ENCODE results near the gene KDM4B.

DNA sequence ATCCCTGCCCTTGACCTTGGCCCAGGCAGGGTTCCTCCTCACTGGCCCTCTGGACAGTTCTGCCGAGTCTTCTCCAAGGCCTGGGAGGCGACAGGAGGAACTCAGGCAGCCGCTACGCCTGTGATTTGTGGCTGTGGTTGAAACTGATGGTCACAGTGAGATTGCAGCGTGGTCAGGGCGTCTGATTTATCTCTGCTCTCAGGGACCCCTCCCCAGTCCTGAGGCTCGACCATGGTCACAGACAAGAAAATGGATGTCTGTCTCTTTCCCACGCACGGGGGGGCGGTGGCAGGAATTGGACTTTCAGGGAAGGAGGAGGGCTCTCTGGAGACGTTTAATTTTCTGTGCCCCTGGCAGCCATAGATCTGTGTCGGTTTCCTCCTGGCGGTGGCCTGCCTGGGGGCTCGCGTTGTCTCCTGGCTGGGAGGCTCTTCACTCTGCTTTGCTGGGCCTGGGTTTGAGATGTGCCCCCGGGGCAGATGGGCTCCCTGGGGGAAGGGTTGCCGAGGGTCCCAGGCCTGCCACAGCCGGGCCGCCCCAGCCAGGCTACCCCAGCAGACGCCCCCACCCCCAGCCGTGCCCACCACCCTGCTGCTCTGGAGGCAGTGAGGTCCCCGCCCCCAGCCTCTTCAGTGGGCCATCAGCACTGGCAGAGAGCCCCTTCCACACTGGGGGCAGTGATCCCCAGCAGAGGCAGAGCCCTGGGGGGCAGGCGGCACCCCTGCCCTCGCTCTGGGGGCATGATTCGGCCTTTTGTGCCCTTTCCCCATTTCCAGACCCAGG is 167.4 kb downstream of the KDM4B start:
- TF ChIP-seq, protein P1, sequence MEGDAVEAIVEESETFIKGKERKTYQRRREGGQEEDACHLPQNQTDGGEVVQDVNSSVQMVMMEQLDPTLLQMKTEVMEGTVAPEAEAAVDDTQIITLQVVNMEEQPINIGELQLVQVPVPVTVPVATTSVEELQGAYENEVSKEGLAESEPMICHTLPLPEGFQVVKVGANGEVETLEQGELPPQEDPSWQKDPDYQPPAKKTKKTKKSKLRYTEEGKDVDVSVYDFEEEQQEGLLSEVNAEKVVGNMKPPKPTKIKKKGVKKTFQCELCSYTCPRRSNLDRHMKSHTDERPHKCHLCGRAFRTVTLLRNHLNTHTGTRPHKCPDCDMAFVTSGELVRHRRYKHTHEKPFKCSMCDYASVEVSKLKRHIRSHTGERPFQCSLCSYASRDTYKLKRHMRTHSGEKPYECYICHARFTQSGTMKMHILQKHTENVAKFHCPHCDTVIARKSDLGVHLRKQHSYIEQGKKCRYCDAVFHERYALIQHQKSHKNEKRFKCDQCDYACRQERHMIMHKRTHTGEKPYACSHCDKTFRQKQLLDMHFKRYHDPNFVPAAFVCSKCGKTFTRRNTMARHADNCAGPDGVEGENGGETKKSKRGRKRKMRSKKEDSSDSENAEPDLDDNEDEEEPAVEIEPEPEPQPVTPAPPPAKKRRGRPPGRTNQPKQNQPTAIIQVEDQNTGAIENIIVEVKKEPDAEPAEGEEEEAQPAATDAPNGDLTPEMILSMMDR (IDR thresholded peaks at IDR 0.05; ENCODE audit: low read depth, low read length, missing input control) = no peak
- TF ChIP-seq TAF1 (conservative IDR thresholded peaks at IDR 0.05) = no peak
- TF ChIP-seq, protein P2, sequence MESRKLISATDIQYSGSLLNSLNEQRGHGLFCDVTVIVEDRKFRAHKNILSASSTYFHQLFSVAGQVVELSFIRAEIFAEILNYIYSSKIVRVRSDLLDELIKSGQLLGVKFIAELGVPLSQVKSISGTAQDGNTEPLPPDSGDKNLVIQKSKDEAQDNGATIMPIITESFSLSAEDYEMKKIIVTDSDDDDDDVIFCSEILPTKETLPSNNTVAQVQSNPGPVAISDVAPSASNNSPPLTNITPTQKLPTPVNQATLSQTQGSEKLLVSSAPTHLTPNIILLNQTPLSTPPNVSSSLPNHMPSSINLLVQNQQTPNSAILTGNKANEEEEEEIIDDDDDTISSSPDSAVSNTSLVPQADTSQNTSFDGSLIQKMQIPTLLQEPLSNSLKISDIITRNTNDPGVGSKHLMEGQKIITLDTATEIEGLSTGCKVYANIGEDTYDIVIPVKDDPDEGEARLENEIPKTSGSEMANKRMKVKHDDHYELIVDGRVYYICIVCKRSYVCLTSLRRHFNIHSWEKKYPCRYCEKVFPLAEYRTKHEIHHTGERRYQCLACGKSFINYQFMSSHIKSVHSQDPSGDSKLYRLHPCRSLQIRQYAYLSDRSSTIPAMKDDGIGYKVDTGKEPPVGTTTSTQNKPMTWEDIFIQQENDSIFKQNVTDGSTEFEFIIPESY (IDR thresholded peaks at IDR 0.05) = no peak
- TF ChIP-seq, protein P3, sequence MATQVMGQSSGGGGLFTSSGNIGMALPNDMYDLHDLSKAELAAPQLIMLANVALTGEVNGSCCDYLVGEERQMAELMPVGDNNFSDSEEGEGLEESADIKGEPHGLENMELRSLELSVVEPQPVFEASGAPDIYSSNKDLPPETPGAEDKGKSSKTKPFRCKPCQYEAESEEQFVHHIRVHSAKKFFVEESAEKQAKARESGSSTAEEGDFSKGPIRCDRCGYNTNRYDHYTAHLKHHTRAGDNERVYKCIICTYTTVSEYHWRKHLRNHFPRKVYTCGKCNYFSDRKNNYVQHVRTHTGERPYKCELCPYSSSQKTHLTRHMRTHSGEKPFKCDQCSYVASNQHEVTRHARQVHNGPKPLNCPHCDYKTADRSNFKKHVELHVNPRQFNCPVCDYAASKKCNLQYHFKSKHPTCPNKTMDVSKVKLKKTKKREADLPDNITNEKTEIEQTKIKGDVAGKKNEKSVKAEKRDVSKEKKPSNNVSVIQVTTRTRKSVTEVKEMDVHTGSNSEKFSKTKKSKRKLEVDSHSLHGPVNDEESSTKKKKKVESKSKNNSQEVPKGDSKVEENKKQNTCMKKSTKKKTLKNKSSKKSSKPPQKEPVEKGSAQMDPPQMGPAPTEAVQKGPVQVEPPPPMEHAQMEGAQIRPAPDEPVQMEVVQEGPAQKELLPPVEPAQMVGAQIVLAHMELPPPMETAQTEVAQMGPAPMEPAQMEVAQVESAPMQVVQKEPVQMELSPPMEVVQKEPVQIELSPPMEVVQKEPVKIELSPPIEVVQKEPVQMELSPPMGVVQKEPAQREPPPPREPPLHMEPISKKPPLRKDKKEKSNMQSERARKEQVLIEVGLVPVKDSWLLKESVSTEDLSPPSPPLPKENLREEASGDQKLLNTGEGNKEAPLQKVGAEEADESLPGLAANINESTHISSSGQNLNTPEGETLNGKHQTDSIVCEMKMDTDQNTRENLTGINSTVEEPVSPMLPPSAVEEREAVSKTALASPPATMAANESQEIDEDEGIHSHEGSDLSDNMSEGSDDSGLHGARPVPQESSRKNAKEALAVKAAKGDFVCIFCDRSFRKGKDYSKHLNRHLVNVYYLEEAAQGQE (IDR thresholded peaks at IDR 0.05) = no peak
